Measurements from ENCODE around the gene SFXN2.

Gene SFXN2

DNA sequence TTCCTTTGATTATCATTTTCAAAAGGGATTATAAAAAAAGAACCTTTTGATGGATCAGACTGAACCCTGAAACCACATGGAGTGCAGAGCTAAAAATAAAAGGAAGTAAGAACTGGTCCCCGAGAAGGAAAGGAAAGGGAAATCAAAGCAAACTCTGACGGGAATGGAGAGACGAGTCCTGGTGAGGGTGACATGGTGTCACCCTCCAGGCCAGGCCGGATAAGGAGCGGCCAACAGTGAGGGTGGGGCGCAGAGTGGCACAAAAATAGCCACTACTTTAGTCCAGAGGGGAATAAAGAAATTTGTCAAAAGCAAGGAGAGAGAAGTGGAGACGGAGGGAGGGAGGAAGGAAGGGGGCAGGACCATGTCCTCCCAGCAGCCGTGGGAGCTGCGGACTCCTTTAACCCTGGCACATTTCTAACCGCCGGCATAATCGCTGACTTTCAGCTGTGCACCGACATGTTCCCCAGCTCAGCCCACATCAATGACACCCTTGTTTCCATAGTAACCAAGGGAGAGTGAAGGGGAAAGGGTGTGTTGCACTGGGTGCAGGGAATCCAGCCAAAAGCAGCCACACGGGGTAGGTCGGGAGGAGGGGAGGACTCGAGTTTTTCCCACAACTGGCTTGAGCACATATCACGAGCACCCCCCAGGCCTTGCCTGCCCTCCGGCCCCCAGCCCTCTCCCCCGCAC lies 40.5 kb upstream of the SFXN2 start:
- Histone ChIP-seq H3K27me3 (ENCODE audit: insufficient read depth, poor library complexity, severe bottlenecking) (no peaks in the 10 kb centered on the region), H3K4me3 (replicated peaks; ENCODE audit: insufficient read depth, low read length) (no peak overlapping the region), H3K27ac (replicated peaks) (no peak overlapping the region)
- peak; percentile 23 to 53 for DNase-seq (ENCODE audit: low read depth in 1 of 2, low spot score in 1 of 2)
- TF ChIP-seq SPI1 (IDR thresholded peaks at IDR 0.05; ENCODE audit: borderline replicate concordance, low read depth) (no peak), POLR2AphosphoS5 (IDR thresholded peaks at IDR 0.05; ENCODE audit: low read depth) (no peak), REST (IDR thresholded peaks at IDR 0.05; ENCODE audit: insufficient replicate concordance, low read depth) (no peak), CTCF (IDR thresholded peaks at IDR 0.05; ENCODE audit: insufficient read depth, low read length) (no peak), GABPA (IDR thresholded peaks at IDR 0.05; ENCODE audit: low read depth) (no peak)

GRCh38 chr10:102674566-102674965 lies 39.9 kb upstream of the SFXN2 start:
- Histone ChIP-seq H3K27ac (replicated peaks) (no peak overlapping the region), H3K4me3 (replicated peaks; ENCODE audit: insufficient read depth, low read length) (no peak overlapping the region), H3K27me3 (ENCODE audit: insufficient read depth, poor library complexity, severe bottlenecking) (no peaks in the 10 kb centered on the region)
- no peak for DNase-seq (ENCODE audit: low read depth in 1 of 2, low spot score in 1 of 2)
- TF ChIP-seq GABPA (IDR thresholded peaks at IDR 0.05; ENCODE audit: low read depth), result no peak
- no peak for TF ChIP-seq REST (IDR thresholded peaks at IDR 0.05; ENCODE audit: insufficient replicate concordance, low read depth)
- TF ChIP-seq CTCF (IDR thresholded peaks at IDR 0.05; ENCODE audit: insufficient read depth, low read length), result no peak
- TF ChIP-seq POLR2AphosphoS5 (IDR thresholded peaks at IDR 0.05; ENCODE audit: low read depth), result no peak
- TF ChIP-seq SPI1 (IDR thresholded peaks at IDR 0.05; ENCODE audit: borderline replicate concordance, low read depth), result no peak

- H3K4me3 ChIP-seq (replicated peaks; ENCODE audit: insufficient read depth, low read length), result no peak overlapping the region
- no peak overlapping the region for H3K27ac ChIP-seq (replicated peaks)
- DNase-seq (ENCODE audit: low read depth in 1 of 2, low spot score in 1 of 2), result no peak
- TF ChIP-seq CTCF (IDR thresholded peaks at IDR 0.05; ENCODE audit: insufficient read depth, low read length) (no peak), GABPA (IDR thresholded peaks at IDR 0.05; ENCODE audit: low read depth) (no peak), POLR2AphosphoS5 (IDR thresholded peaks at IDR 0.05; ENCODE audit: low read depth) (no peak), REST (IDR thresholded peaks at IDR 0.05; ENCODE audit: insufficient replicate concordance, low read depth) (no peak), SPI1 (IDR thresholded peaks at IDR 0.05; ENCODE audit: borderline replicate concordance, low read depth) (no peak)
- H3K27me3 ChIP-seq (ENCODE audit: insufficient read depth, poor library complexity, severe bottlenecking), result no peaks in the 10 kb centered on the region
These were observed 39.3 kb upstream of the SFXN2 start for GRCh38 chr10:102675011-102675665.

Data from HL-60 (cell line).